Colonic mucosa (tissue), 4 donors: ENCODE data around the gene CD82. TPM values are rescaled to one million over a fixed set of nuclear protein-coding genes. Genes with fewer than 3 reads are reported as not detected.

ENCODE experiments used
- DNase-seq: peaks from one replicate; pipeline ENCODE4 v3.0.0-alpha.2; 2020
- H3K27ac ChIP-seq: fragments of 200-600 bp; one replicate; pipeline ENCODE4 v1.8.0; 2021
- H3K27me3 ChIP-seq: fragments of 200-600 bp; one replicate; pipeline ENCODE4 v1.8.0; 2021
- H3K36me3 ChIP-seq: fragments of 200-600 bp; one replicate; pipeline ENCODE4 v1.8.0; 2021
- H3K4me1 ChIP-seq: fragments of 200-600 bp; one replicate; pipeline ENCODE4 v1.8.0; 2021; ENCODE audit warnings: mild to moderate bottlenecking
- H3K4me3 ChIP-seq: fragments of 200-600 bp; one replicate; pipeline ENCODE4 v1.8.0; 2021
- H3K9ac ChIP-seq, 2 donors: one replicate each; pipeline ENCODE4 v1.7.0; 2013; ENCODE audit warnings: control low read depth in 2 of 2, low read depth in 2 of 2, low read length in 2 of 2
- H3K9me3 ChIP-seq: fragments of 200-600 bp; one replicate; pipeline ENCODE4 v1.8.0; 2021
- intact Hi-C: fragments of 100-400 bp; cut with DNase I; formaldehyde crosslinking; loops from one replicate; pipeline ENCODE4 v1.14.1; 2022
- total RNA-seq, 2 donors: library from RNA; stranded (reverse); fragmentation: NEBNext Ultra II Directional in 1 of 2; extraction: Animal tissue kit (Norgen Biotek cat#: 25700) in 1 of 2; gene quantifications; one replicate each; pipeline ENCODE4 v1.2.1, GENCODE V29; 2021
- TF ChIP-seq, protein P1 (sequence below): fragments of 200-600 bp; IDR thresholded peaks from one replicate; pipeline ENCODE4 v1.8.0; 2022; ENCODE audit warnings: antibody characterized with exemption, mild to moderate bottlenecking
- donor health status: healthy.
- donor health status: DM: no; HTN: no; CAD: no.
- donor health status: DM: no; HTN: no; CAD: no.

The CD82 gene
- total RNA-seq, 2 donors from 2014 or later: 36.2 to 41.6 TPM

GRCh38 chr11:44600261-44600660 lies 34.8 kb downstream of the CD82 start:
- Histone ChIP-seq H3K4me3 (no peak overlapping the region), H3K9ac (no peak overlapping the region), H3K9me3 (no peaks in the 10 kb centered on the region), H3K27ac (no peak overlapping the region), H3K36me3 (no peaks in the 10 kb centered on the region), H3K4me1 (peaks cover 7% of the 10 kb centered on the region), H3K27me3 (no peaks in the 10 kb centered on the region)
- TF ChIP-seq, protein P1, sequence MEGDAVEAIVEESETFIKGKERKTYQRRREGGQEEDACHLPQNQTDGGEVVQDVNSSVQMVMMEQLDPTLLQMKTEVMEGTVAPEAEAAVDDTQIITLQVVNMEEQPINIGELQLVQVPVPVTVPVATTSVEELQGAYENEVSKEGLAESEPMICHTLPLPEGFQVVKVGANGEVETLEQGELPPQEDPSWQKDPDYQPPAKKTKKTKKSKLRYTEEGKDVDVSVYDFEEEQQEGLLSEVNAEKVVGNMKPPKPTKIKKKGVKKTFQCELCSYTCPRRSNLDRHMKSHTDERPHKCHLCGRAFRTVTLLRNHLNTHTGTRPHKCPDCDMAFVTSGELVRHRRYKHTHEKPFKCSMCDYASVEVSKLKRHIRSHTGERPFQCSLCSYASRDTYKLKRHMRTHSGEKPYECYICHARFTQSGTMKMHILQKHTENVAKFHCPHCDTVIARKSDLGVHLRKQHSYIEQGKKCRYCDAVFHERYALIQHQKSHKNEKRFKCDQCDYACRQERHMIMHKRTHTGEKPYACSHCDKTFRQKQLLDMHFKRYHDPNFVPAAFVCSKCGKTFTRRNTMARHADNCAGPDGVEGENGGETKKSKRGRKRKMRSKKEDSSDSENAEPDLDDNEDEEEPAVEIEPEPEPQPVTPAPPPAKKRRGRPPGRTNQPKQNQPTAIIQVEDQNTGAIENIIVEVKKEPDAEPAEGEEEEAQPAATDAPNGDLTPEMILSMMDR: no peak
- intact Hi-C loops: no loop called here
- no peak for DNase-seq

GRCh38 chr11:44600839-44601383 lies 35.4 kb downstream of the CD82 start:
- Histone ChIP-seq H3K4me3 (no peak overlapping the region), H3K27ac (no peak overlapping the region), H3K9ac (no peak overlapping the region), H3K4me1 (peaks cover 7% of the 10 kb centered on the region), H3K27me3 (no peaks in the 10 kb centered on the region), H3K9me3 (no peaks in the 10 kb centered on the region), H3K36me3 (no peaks in the 10 kb centered on the region)
- DNase-seq: no peak
- TF ChIP-seq, protein P1: no peak
- intact Hi-C loops: no loop called here

DNA sequence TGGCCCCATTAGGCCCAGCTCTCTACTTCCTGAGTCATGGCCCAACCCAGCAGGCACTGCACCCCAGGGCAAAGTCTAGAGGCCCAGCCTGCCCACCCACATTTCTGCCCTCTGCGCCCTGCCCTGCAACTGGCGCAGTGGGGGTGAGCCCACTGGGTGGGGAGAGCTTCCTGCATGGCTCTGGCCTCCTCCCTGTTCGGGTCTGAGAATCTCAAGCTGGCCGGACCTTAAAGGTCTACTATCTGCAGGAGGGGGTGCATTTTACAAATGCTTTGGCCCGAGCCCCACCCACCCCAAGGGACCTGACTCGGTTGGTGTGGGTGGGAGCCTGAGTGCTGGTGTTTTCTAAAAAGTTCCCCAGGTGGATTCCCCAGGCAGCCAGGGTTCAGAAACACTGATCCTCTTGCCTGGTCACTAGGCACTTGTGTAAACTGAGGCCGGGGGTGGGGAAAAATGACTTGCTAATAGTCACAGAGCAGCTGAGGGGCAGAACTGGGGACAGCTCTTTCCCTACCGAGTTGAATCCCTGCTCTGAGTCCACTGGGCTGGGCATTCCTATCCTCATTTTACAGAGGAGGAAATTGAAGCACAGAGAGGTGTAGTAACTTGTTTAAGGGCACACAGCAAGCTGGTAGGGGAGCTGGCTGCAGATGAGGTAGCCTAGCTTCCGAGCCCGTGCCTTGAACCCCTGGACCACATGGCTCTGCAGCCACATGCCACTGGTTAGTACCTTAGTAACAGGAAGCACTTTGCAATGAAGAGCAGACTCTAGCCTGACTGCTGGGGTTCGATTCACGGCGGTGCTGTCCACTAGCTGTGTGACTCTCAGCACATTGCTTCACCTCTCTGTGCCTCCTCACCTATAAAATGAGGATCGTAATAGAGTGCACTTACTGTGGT lies 36.3 kb downstream of the CD82 start:
- peak; percentile 43 for DNase-seq
- H3K9me3 ChIP-seq: no peaks in the 10 kb centered on the region
- H3K27ac ChIP-seq: no peak overlapping the region
- peaks cover 7% of the 10 kb centered on the region for H3K4me1 ChIP-seq
- no peaks in the 10 kb centered on the region for H3K27me3 ChIP-seq
- no peak overlapping the region for H3K4me3 ChIP-seq
- H3K36me3 ChIP-seq: no peaks in the 10 kb centered on the region
- intact Hi-C loops: no loop called here
- H3K9ac ChIP-seq: no peak overlapping the region
- TF ChIP-seq, protein P1: no peak

DNA sequence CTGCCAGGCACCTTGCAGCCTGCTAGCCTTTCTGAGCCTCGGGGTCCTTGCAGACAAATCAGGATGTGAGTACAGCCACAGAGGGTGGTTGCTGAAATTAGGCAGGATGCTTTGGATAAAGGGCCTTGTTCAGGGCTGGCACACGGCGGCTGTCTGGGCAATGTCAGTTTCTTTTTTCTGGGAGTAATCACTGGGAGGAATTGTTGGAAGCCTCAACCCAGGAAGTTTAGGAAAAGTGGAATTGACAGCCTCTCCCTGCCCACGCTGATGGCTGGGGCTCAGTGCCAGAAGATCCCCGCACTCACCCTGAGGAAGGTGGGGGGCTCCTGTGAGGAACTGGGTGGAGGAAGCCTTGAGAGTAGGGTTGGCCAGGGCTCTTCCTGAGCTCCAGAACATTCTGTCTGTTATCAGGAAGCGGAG lies 37.4 kb downstream of the CD82 start:
- H3K36me3 ChIP-seq: no peaks in the 10 kb centered on the region

GRCh38 chr11:44604171-44604581 lies 38.7 kb downstream of the CD82 start:
- H3K4me3 ChIP-seq: no peak overlapping the region
- H3K27me3 ChIP-seq: no peaks in the 10 kb centered on the region
- TF ChIP-seq, protein P1: no peak
- DNase-seq: no peak
- peaks cover 7% of the 10 kb centered on the region for H3K4me1 ChIP-seq
- no peak overlapping the region for H3K9ac ChIP-seq
- no peak overlapping the region for H3K27ac ChIP-seq
- no peaks in the 10 kb centered on the region for H3K9me3 ChIP-seq
- intact Hi-C loops: no loop called here
- no peaks in the 10 kb centered on the region for H3K36me3 ChIP-seq

More for the DNA sequence above, 37.4 kb downstream of the CD82 start:
- H3K4me3 ChIP-seq: no peak overlapping the region
- no peaks in the 10 kb centered on the region for H3K27me3 ChIP-seq
- H3K4me1 ChIP-seq: peaks cover 7% of the 10 kb centered on the region
- H3K9ac ChIP-seq: no peak overlapping the region
- no peak overlapping the region for H3K27ac ChIP-seq
- no peak for DNase-seq
- TF ChIP-seq, protein P1: no peak
- intact Hi-C loops: no loop called here
- H3K9me3 ChIP-seq: no peaks in the 10 kb centered on the region
